Astrocyte (in vitro differentiated cells and primary cell): ENCODE data around the gene ADCY5. TPM values are rescaled to one million over a fixed set of nuclear protein-coding genes. Genes with fewer than 3 reads are reported as not detected.

Source experiments
- DNase-seq: peaks from one replicate; pipeline ENCODE4 v3.0.0-alpha.2; 2010; ENCODE audit warnings: low read depth
- FAIRE-seq: peaks from 2 replicates; lab custom pipeline; 2011; peaks lifted over from hg19 to GRCh38; lab: Jason Lieb, UNC
- H2AFZ ChIP-seq: 2 replicates; pipeline ENCODE4 v1.6.0; 2012; ENCODE audit warnings: low read depth, low read length, inconsistent platforms
- H3K27ac ChIP-seq: 2 replicates; pipeline ENCODE4 v1.5.1; 2011; ENCODE audit warnings: low read depth, low read length, inconsistent platforms
- H3K27me3 ChIP-seq: 2 replicates; pipeline ENCODE4 v1.6.0; 2011; ENCODE audit warnings: low read length, inconsistent platforms; ENCODE audit not compliant: insufficient read depth
- H3K36me3 ChIP-seq: 2 replicates; pipeline ENCODE4 v1.5.1; 2011; ENCODE audit warnings: low read length, inconsistent platforms; ENCODE audit not compliant: insufficient read depth
- H3K4me1 ChIP-seq: 2 replicates; pipeline ENCODE4 v1.5.1; 2011; ENCODE audit warnings: low read length, inconsistent platforms; ENCODE audit not compliant: insufficient read depth
- H3K4me2 ChIP-seq: 2 replicates; pipeline ENCODE4 v1.6.0; 2012; ENCODE audit warnings: low read length, inconsistent platforms
- H3K4me3 ChIP-seq: 2 replicates; pipeline ENCODE4 v1.5.1; 2011; ENCODE audit warnings: low read depth, mild to moderate bottlenecking, low read length, inconsistent platforms; ENCODE audit not compliant: insufficient read depth
- H3K79me2 ChIP-seq: 2 replicates; pipeline ENCODE4 v1.6.0; 2012; ENCODE audit warnings: mild to moderate bottlenecking, low read length, inconsistent platforms; ENCODE audit not compliant: insufficient read depth
- H3K9ac ChIP-seq: 2 replicates; pipeline ENCODE4 v1.6.0; 2012; ENCODE audit warnings: mild to moderate bottlenecking, low read length, inconsistent platforms
- H3K9me3 ChIP-seq: 2 replicates; pipeline ENCODE4 v1.5.1; 2012; ENCODE audit warnings: low read depth, mild to moderate bottlenecking, low read length, inconsistent platforms; ENCODE audit not compliant: insufficient read depth
- H4K20me1 ChIP-seq: 2 replicates; pipeline ENCODE4 v1.6.0; 2012; ENCODE audit warnings: low read length, inconsistent platforms; ENCODE audit not compliant: insufficient read depth
- H3K27ac Mint-ChIP-seq: one replicate; pipeline ENCODE4 v1.8.0; 2021; ENCODE audit warnings: mild to moderate bottlenecking, mixed read lengths; ENCODE audit not compliant: unreplicated experiment
- H3K27me3 Mint-ChIP-seq: one replicate; pipeline ENCODE4 v1.8.0; 2021; ENCODE audit warnings: low read depth, mixed read lengths; ENCODE audit not compliant: unreplicated experiment
- H3K36me3 Mint-ChIP-seq: one replicate; pipeline ENCODE4 v1.8.0; 2021; ENCODE audit warnings: low read depth, mixed read lengths; ENCODE audit not compliant: unreplicated experiment
- H3K4me1 Mint-ChIP-seq: one replicate; pipeline ENCODE4 v1.8.0; 2021; ENCODE audit warnings: low read depth, mixed read lengths; ENCODE audit not compliant: unreplicated experiment
- H3K4me3 Mint-ChIP-seq: one replicate; pipeline ENCODE4 v1.8.0; 2021; ENCODE audit warnings: mild to moderate bottlenecking, moderate library complexity, mixed read lengths; ENCODE audit not compliant: unreplicated experiment
- H3K9me3 Mint-ChIP-seq: one replicate; pipeline ENCODE4 v1.8.0; 2021; ENCODE audit warnings: mild to moderate bottlenecking, mixed read lengths; ENCODE audit not compliant: unreplicated experiment
- CTCF ChIP-seq: IDR thresholded peaks from 2 replicates; pipeline ENCODE4 v1.5.1; 2011; ENCODE audit warnings: low read depth, mild to moderate bottlenecking, inconsistent platforms, low read length, moderate library complexity; ENCODE audit not compliant: insufficient read depth
- EZH2 ChIP-seq: IDR thresholded peaks from 2 replicates; pipeline ENCODE4 v1.6.1; 2012; ENCODE audit warnings: mild to moderate bottlenecking, low read length, inconsistent platforms; ENCODE audit not compliant: insufficient read depth
- total RNA-seq: library from RNA; stranded (reverse); gene quantifications from 2 replicates; pipeline ENCODE4 v1.2.1, GENCODE V29; 2021

ADCY5 gene
- total RNA-seq, 1 donor from 2014 or later: 1.2 TPM

- Histone ChIP-seq H3K4me1 (no peaks in the 10 kb centered on the region), H3K9ac (no peak overlapping the region), H3K4me2 (no peak overlapping the region), H3K36me3 (no peaks in the 10 kb centered on the region), H3K4me3 (no peak overlapping the region), H2AFZ (no peak overlapping the region), H3K79me2 (no peaks in the 10 kb centered on the region), H4K20me1 (no peaks in the 10 kb centered on the region), H3K27ac (no peak overlapping the region), H3K9me3 (peaks cover 3% of the 10 kb centered on the region), H3K27me3 (peaks cover 28% of the 10 kb centered on the region)
- Mint-ChIP-seq H3K27ac (no peak overlapping the region), H3K4me1 (peaks cover 7% of the 10 kb centered on the region), H3K27me3 (peaks cover 56% of the 10 kb centered on the region), H3K36me3 (no peaks in the 10 kb centered on the region), H3K4me3 (no peak overlapping the region), H3K9me3 (peaks cover 2% of the 10 kb centered on the region)
- DNase-seq: no peak
- no peak for FAIRE-seq
- TF ChIP-seq CTCF: no peak
- TF ChIP-seq EZH2: no peak
Measured at GRCh38 chr3:123374016-123374415, 74.9 kb downstream of the ADCY5 start.

- Histone ChIP-seq H3K36me3 (no peaks in the 10 kb centered on the region), H3K9ac (no peak overlapping the region), H3K4me3 (no peak overlapping the region), H3K27me3 (peaks cover 28% of the 10 kb centered on the region), H3K27ac (no peak overlapping the region), H3K4me2 (no peak overlapping the region), H3K79me2 (no peaks in the 10 kb centered on the region), H3K4me1 (no peaks in the 10 kb centered on the region), H2AFZ (no peak overlapping the region), H4K20me1 (no peaks in the 10 kb centered on the region), H3K9me3 (peaks cover 3% of the 10 kb centered on the region)
- H3K27ac Mint-ChIP-seq: no peak overlapping the region
- no peak for DNase-seq
- peaks cover 2% of the 10 kb centered on the region for H3K9me3 Mint-ChIP-seq
- TF ChIP-seq EZH2 (no peak), CTCF (no peak)
- H3K36me3 Mint-ChIP-seq: no peaks in the 10 kb centered on the region
- peaks cover 7% of the 10 kb centered on the region for H3K4me1 Mint-ChIP-seq
- H3K27me3 Mint-ChIP-seq: peaks cover 54% of the 10 kb centered on the region
- H3K4me3 Mint-ChIP-seq: no peak overlapping the region
- no peak for FAIRE-seq
Measured at GRCh38 chr3:123373474-123373987, 75.4 kb downstream of the ADCY5 start.

- Mint-ChIP-seq H3K4me1 (peaks cover 7% of the 10 kb centered on the region), H3K9me3 (peaks cover 2% of the 10 kb centered on the region), H3K36me3 (no peaks in the 10 kb centered on the region), H3K27ac (no peak overlapping the region), H3K27me3 (peaks cover 48% of the 10 kb centered on the region), H3K4me3 (no peak overlapping the region)
- peaks cover 3% of the 10 kb centered on the region for H3K9me3 ChIP-seq
- no peak overlapping the region for H3K27ac ChIP-seq
- H2AFZ ChIP-seq: no peak overlapping the region
- H3K4me2 ChIP-seq: no peak overlapping the region
- no peak for FAIRE-seq
- peaks cover 28% of the 10 kb centered on the region for H3K27me3 ChIP-seq
- H3K4me3 ChIP-seq: no peak overlapping the region
- H3K79me2 ChIP-seq: no peaks in the 10 kb centered on the region
- DNase-seq: no peak
- no peaks in the 10 kb centered on the region for H3K4me1 ChIP-seq
- TF ChIP-seq CTCF (no peak), EZH2 (no peak)
- no peaks in the 10 kb centered on the region for H4K20me1 ChIP-seq
- no peak overlapping the region for H3K9ac ChIP-seq
- no peaks in the 10 kb centered on the region for H3K36me3 ChIP-seq
Measured at GRCh38 chr3:123372686-123373473, 76.0 kb downstream of the ADCY5 start.
